Measurements from ENCODE around the gene NTM. TPM values are rescaled to one million over a fixed set of nuclear protein-coding genes. Genes with fewer than 3 reads are reported as not detected.

NTM gene
- total RNA-seq, 2 experiments from 2014 or later = not detected

DNA sequence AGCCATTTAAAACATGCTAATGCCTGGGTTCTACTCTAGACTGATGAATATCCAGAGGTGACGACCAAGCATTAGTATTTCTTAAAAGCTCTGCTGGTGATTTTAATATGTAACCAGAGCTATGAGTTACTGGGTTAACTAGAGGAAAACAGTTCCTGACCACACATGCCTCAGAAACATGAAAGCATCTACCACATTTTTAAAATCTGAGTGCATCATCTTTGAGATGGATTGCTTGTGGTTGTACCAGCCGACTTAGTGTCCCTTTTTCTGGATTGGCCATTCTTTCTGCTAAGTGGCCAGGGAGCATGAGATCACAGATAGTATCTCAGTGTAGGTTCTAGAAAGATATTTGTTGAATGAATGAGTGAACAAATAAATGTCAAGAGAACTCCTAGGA, 152.4 kb downstream of the NTM start:
- no peaks in the 10 kb centered on the region for H3K9me3 Mint-ChIP-seq
- ChIA-PET POLR2A (no interaction called here), CTCF (no interaction called here)
- no peaks in the 10 kb centered on the region for H3K27me3 Mint-ChIP-seq
- no peak for DNase-seq
- H3K27ac Mint-ChIP-seq = no peak overlapping the region
- no peaks in the 10 kb centered on the region for H3K36me3 Mint-ChIP-seq (ENCODE audit: low read depth)
- no peak overlapping the region for H3K4me3 Mint-ChIP-seq
- H3K4me1 Mint-ChIP-seq = no peaks in the 10 kb centered on the region

DNA sequence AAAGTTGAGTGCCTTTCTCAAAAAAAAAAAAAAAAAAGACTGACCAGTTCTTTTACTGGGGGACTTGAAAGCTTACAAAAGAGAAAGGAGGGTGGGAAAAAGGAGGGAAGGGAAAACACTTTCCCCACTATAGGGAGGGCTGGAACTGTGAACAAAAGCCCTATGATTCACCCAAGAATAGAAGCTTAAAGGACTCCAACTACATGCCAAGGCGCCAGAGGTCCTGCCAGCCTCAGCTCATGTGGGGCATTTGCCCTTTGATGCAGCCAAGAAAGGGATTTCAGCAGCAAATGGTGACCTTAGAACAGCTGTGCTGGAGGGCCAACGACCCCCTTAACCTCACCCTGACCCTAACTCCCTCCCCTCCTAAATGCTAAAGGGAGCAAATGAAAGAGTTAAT, 160.0 kb downstream of the NTM start:
- CTCF ChIA-PET = no interaction called here

DNA sequence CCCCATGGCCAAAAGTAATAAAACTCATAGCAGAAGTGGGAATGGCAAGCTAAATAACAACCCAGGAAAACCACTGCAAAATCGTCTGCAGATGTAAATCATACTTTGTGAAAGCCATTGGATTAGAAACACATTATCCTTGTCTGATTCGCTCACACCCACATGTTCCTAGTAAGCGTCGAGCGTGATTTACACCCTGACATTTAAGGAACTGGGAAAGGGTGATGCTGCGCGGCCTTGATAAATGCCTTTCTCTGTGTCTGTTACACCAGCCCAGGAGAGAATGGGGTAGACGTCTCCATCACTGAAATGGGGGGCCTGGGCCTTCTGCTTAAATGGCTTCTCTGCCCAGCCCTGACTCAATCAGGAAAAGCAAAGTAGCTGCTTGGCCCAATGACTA, 162.7 kb downstream of the NTM start:
- no peaks in the 10 kb centered on the region for H3K9me3 Mint-ChIP-seq
- no peak overlapping the region for H3K4me3 Mint-ChIP-seq
- POLR2A ChIA-PET = no interaction called here
- no peaks in the 10 kb centered on the region for H3K4me1 Mint-ChIP-seq
- H3K27me3 Mint-ChIP-seq = no peaks in the 10 kb centered on the region
- CTCF ChIA-PET = no interaction called here
- H3K27ac Mint-ChIP-seq = no peak overlapping the region
- no peaks in the 10 kb centered on the region for H3K36me3 Mint-ChIP-seq (ENCODE audit: low read depth)
- no peak for DNase-seq

More for the DNA sequence above, 160.0 kb downstream of the NTM start:
- POLR2A ChIA-PET = no interaction called here
- Mint-ChIP-seq H3K4me1 (no peaks in the 10 kb centered on the region), H3K27me3 (no peaks in the 10 kb centered on the region), H3K4me3 (no peak overlapping the region), H3K36me3 (ENCODE audit: low read depth) (no peaks in the 10 kb centered on the region), H3K9me3 (no peaks in the 10 kb centered on the region), H3K27ac (no peak overlapping the region)
- no peak for DNase-seq

DNA sequence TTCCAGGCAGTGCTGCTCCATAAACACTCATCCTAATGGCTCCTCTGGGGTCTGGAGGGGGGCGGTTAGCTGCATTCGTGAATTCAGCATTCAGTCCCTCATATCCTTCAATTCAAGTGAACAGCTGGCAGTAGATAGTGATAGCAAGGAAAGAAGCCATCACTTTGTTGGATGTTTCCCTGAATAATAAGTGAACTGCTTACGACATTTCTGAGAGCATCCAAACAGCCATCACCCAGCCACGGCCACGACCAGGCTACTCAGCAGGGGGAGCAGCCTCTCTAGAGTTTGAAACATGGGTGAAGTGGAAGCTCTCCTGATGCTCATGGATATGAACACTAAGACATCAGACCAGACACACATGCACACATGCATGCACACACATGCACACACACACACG, 163.6 kb downstream of the NTM start:
- no peaks in the 10 kb centered on the region for H3K36me3 Mint-ChIP-seq (ENCODE audit: low read depth)
- H3K4me1 Mint-ChIP-seq = no peaks in the 10 kb centered on the region
- H3K4me3 Mint-ChIP-seq = no peak overlapping the region
- POLR2A ChIA-PET = no interaction called here
- CTCF ChIA-PET = no interaction called here
- H3K27me3 Mint-ChIP-seq = no peaks in the 10 kb centered on the region
- H3K27ac Mint-ChIP-seq = no peak overlapping the region
- DNase-seq = no peak
- no peaks in the 10 kb centered on the region for H3K9me3 Mint-ChIP-seq

DNA sequence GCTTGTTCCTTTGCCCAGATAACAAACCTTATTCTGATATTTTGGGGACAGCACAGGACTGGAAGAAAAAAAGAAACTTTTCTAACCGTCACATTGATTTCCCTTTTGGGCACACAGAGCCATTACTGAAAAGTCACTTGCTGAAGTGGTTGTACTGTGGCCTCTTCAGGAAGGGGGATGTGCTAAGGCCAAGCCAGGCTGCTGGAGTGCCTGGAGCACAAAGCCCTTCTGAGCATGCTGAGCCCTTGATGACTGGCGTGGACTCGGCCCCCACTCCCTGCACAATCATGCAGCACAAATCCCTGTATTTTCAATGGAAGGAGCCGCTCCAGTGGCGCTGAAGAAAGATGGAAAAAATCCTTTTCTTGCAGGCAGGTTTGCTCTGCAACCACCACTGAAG, 164.2 kb downstream of the NTM start:
- Mint-ChIP-seq H3K27ac (no peak overlapping the region), H3K4me1 (no peaks in the 10 kb centered on the region), H3K36me3 (ENCODE audit: low read depth) (no peaks in the 10 kb centered on the region), H3K9me3 (no peaks in the 10 kb centered on the region), H3K27me3 (no peaks in the 10 kb centered on the region), H3K4me3 (no peak overlapping the region)
- POLR2A ChIA-PET = no interaction called here
- no peak for DNase-seq
- CTCF ChIA-PET = no interaction called here

DNA sequence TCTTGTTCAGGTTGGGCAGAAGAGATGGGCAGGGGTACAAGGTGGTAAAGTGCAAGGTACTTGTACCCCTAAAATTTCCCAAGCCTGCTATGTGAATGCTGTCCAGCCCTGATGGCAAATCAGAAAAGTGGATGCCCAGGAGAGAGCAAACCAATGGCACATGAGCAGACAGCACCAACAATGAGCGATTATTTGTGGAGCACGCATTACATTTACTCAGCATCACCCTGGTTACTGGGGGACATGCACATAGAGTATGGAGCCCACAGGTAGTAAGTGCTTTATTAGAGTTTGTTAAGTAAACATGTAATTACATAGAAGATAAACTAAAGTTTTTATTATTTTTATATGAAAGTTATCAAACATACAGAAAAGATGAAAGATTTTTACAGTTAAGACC, 165.7 kb downstream of the NTM start:
- DNase-seq = no peak
- no peaks in the 10 kb centered on the region for H3K9me3 Mint-ChIP-seq
- H3K27ac Mint-ChIP-seq = no peak overlapping the region
- H3K27me3 Mint-ChIP-seq = no peaks in the 10 kb centered on the region
- H3K36me3 Mint-ChIP-seq (ENCODE audit: low read depth) = no peaks in the 10 kb centered on the region
- no peak overlapping the region for H3K4me3 Mint-ChIP-seq
- ChIA-PET POLR2A (no interaction called here), CTCF (no interaction called here)
- H3K4me1 Mint-ChIP-seq = no peaks in the 10 kb centered on the region

DNA sequence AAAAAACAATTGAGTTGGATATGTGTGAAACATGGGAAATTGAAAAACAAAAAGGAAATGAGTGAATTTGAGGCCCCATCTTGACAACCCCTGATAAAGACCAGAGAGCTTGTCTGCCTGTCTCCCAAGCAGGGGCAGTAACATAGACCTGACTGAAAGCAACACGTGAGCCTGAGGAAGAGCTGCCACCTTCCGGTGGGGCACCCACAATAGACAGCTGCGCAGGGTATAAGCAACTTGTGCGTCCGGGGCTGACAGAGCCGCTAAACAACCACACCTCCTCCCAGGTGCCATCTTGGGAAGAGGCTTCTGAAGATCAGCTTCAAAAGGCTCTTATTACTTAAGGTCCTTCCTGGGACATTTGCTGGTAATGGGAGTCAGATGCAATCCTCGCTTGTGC, 166.8 kb downstream of the NTM start:
- ChIA-PET POLR2A (no interaction called here), CTCF (no interaction called here)
- Mint-ChIP-seq H3K27me3 (no peaks in the 10 kb centered on the region), H3K4me1 (no peaks in the 10 kb centered on the region), H3K36me3 (ENCODE audit: low read depth) (no peaks in the 10 kb centered on the region), H3K27ac (no peak overlapping the region), H3K4me3 (no peak overlapping the region), H3K9me3 (no peaks in the 10 kb centered on the region)
- DNase-seq = no peak

DNA sequence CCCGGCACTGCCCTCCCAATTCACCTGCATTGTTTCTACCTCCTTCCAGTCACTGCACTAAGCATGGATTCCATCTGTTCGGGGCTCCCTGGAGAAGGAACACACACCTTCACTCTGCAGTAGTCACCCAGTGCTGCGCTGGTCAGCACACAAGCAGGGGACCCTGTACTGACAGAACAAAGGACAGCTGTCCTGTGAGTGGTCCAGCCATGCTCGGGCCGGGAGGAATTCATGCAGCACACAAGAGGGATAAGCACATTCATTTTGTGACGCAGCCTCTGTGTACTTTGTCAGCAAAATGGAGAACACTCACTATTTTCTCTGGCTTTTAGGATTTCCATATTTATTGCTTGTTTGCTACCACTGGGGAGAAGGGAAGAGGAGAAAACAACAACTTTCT, 167.3 kb downstream of the NTM start:
- Mint-ChIP-seq H3K4me3 (no peak overlapping the region), H3K4me1 (no peaks in the 10 kb centered on the region), H3K27me3 (no peaks in the 10 kb centered on the region), H3K9me3 (no peaks in the 10 kb centered on the region), H3K27ac (no peak overlapping the region), H3K36me3 (ENCODE audit: low read depth) (no peaks in the 10 kb centered on the region)
- ChIA-PET CTCF (no interaction called here), POLR2A (no interaction called here)
- no peak for DNase-seq

DNA sequence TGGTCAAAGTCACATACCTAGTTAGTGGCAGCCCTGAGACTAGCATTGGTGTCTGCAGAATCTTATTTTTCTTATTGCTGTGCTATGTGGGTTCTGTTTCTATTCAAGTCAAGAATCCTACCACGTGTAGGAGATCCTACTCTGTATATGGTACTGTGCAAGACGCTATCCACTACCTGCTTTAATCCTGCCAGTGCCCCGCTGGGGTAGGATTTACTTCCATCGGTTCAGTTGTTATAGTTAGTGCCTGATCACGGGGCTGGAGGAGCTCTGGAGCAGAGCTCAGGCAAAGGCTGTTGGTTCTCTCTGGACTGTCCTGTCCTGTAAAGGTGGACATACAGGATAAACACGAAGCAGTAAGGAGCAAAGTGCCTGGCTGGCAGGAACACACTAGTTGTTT, 167.9 kb downstream of the NTM start:
- H3K4me3 Mint-ChIP-seq = no peak overlapping the region
- no peak for DNase-seq
- H3K27me3 Mint-ChIP-seq = no peaks in the 10 kb centered on the region
- CTCF ChIA-PET = interaction anchor here (0.6 kb wide), 2 partner anchors 136 to 479 kb away, joined by 3 read pairs; no protein-coding TSS in a partner anchor
- POLR2A ChIA-PET = no interaction called here
- H3K9me3 Mint-ChIP-seq = no peaks in the 10 kb centered on the region
- H3K27ac Mint-ChIP-seq = no peak overlapping the region
- no peaks in the 10 kb centered on the region for H3K4me1 Mint-ChIP-seq
- no peaks in the 10 kb centered on the region for H3K36me3 Mint-ChIP-seq (ENCODE audit: low read depth)

DNA sequence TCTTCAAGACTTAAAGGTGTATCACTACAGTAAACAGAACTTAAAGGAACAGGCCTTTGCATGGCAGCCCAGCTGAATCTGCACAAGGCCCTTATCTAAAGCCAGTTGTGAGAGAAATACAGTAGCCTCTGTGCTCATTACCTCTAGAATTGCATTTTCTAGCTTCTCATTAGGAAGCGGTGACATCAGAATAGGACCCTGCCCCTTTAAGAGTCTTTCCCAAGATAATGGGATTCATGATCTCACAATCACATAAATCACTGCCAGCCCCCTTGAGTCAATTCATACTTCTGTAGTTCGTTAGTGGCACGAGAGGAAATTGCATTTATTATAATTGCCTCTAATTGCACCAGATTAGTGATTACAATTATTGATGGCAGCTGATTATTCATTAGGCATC, 170.3 kb downstream of the NTM start:
- no peak overlapping the region for H3K27ac Mint-ChIP-seq

DNA sequence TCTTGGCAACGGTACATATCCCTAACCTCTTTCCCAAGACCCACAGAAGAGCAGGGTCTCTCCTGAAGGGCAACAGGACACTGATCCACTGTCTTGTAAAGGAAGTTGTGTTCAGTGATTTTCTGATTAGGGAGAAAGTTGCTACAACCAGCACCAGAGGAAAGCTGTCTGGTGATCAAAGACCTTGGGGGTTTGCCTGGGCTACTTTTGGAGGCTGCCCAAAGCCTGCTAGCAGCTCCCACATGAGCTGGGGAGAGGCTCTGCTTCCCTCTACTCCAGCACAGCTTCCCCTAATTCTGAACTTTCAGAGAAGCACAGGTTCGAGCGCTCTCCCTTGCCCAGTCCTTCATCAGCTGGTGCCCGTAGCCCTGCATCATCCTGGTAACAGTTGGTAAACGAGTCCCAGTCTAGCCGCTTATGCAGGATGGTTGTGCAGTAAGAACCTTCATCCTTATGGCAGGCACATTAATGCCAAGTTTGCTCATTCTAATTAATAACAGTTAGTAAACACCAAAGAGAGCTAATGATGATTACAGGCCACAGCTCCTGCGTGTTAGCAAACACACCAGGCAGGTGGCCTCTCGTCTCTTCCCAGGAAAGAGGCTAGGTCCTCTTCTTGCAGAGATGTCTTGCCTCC, 173.1 kb downstream of the NTM start:
- no peak overlapping the region for H3K4me3 Mint-ChIP-seq
- H3K9me3 Mint-ChIP-seq = no peaks in the 10 kb centered on the region
- ChIA-PET CTCF (no interaction called here), POLR2A (no interaction called here)
- no peaks in the 10 kb centered on the region for H3K4me1 Mint-ChIP-seq
- no peaks in the 10 kb centered on the region for H3K27me3 Mint-ChIP-seq
- H3K36me3 Mint-ChIP-seq (ENCODE audit: low read depth) = no peaks in the 10 kb centered on the region
- H3K27ac Mint-ChIP-seq = no peak overlapping the region
- DNase-seq = no peak

More for the DNA sequence above, 170.3 kb downstream of the NTM start:
- H3K4me3 Mint-ChIP-seq = no peak overlapping the region
- ChIA-PET CTCF (no interaction called here), POLR2A (no interaction called here)
- H3K27me3 Mint-ChIP-seq = no peaks in the 10 kb centered on the region
- no peaks in the 10 kb centered on the region for H3K9me3 Mint-ChIP-seq
- H3K36me3 Mint-ChIP-seq (ENCODE audit: low read depth) = no peaks in the 10 kb centered on the region
- H3K4me1 Mint-ChIP-seq = no peaks in the 10 kb centered on the region
- no peak for DNase-seq

DNA sequence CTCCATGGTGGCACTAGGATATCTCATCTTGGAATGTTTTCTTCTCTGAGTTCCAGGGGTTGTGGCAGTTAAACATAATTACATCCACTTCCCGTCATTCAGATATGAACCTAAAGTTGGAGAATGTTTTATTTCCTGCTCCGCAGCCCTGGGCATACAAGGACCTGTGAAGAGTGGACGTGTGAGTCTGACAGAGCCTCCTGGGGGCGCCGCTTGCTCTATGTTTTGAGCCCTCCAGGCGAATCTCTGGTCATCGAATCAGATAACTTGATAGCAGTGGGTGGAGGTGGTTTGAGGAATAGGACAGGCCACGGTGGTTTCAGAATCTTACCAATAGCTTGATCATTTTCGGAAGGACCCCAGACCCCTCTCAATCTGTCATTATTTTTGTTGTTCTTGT, 174.2 kb downstream of the NTM start:
- DNase-seq = no peak
- Mint-ChIP-seq H3K4me1 (no peaks in the 10 kb centered on the region), H3K4me3 (no peak overlapping the region), H3K27me3 (no peaks in the 10 kb centered on the region), H3K36me3 (ENCODE audit: low read depth) (no peaks in the 10 kb centered on the region), H3K27ac (no peak overlapping the region), H3K9me3 (peaks cover 1% of the 10 kb centered on the region)
- ChIA-PET CTCF (no interaction called here), POLR2A (no interaction called here)

DNA sequence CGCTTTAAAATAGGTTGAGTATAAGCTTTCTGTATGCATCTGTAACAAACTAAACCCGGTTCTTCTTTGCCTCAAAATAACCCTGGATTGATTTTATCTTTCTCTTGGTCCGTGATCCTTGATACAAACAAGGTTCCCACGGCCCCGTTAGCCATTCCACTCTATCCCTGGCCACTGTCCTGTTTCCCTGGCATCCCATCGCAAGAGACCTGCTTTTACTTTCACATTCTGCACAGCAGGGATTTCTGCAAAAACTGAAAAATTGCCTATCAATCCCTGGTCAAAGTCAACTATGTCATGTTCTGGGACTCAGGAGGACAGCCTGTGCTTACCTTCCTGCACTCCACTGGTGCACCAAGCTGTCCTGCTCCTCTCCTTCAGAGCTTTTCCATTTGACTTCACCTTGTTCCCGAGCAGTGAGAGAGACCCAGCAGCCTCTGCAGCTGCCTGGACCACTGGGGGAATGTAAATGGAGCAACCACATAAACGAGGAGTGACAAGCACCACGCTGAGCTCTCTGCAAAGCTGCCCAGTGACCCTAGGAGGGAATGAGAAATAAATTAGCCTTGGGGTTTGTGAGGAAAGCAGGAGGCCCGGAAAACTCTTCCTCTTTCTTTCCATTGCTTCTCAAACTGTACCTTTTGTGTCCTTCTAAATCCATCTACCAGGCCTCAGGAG, 175.9 kb downstream of the NTM start:
- no peaks in the 10 kb centered on the region for H3K36me3 Mint-ChIP-seq (ENCODE audit: low read depth)
- no peaks in the 10 kb centered on the region for H3K4me1 Mint-ChIP-seq
- H3K27me3 Mint-ChIP-seq = no peaks in the 10 kb centered on the region
- no peak for DNase-seq
- no peak overlapping the region for H3K4me3 Mint-ChIP-seq
- H3K27ac Mint-ChIP-seq = no peak overlapping the region
- POLR2A ChIA-PET = no interaction called here
- CTCF ChIA-PET = no interaction called here
- H3K9me3 Mint-ChIP-seq = peaks cover 4% of the 10 kb centered on the region

DNA sequence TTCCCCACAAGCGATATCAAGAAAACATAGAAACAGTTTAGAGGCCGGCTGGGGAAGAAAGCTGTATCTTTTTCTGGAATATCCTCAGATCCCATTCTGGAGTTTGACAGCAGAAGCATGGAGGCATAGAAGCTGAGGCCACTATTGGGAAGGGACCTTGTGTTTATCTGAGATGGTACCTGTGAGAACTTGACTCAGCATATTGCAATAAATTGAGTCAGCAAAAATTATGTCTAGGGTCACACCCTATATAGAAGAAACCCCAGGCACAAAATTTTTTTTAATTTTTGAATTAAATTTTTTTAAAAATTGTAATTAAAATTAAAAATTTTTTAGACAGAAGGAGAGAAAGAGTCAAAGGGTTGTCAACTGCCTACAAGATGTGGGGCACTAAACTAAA, 178.7 kb downstream of the NTM start:
- ChIA-PET POLR2A (no interaction called here), CTCF (no interaction called here)
- H3K27ac Mint-ChIP-seq = no peak overlapping the region
- DNase-seq = no peak
- H3K9me3 Mint-ChIP-seq = peaks cover 4% of the 10 kb centered on the region
- no peaks in the 10 kb centered on the region for H3K36me3 Mint-ChIP-seq (ENCODE audit: low read depth)
- H3K4me3 Mint-ChIP-seq = no peak overlapping the region
- H3K4me1 Mint-ChIP-seq = no peaks in the 10 kb centered on the region
- H3K27me3 Mint-ChIP-seq = no peaks in the 10 kb centered on the region
